ENCODE measurements around the gene PGR.

Gene PGR

DNA sequence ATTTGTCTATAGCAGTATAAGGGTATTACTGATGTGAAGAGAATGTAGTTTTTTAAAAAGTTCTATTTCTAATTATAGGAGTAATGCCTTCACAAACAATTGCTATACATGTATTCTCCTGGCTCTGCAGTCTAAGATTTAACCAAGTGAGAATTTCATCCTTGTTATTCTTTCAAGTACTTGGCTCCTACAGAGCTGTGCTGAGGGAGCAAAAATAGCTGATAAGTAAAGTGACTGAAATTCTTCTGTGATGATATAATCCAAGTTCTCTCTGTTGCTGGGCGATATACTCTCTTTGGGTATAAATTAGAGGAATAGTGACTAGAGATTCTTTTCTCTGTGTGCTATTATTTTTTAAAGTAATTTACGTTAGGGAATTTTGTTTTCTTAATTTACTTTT lies 68.0 kb downstream of the PGR start:
- Mint-ChIP-seq H3K27me3 (ENCODE audit: low read depth, poor library complexity) (no peaks in the 10 kb centered on the region), H3K4me1 (no peaks in the 10 kb centered on the region), H3K9me3 (no peaks in the 10 kb centered on the region), H3K4me3 (no peak overlapping the region), H3K36me3 (ENCODE audit: low read depth) (no peaks in the 10 kb centered on the region), H3K27ac (no peak overlapping the region)
- TF ChIP-seq, protein P1, sequence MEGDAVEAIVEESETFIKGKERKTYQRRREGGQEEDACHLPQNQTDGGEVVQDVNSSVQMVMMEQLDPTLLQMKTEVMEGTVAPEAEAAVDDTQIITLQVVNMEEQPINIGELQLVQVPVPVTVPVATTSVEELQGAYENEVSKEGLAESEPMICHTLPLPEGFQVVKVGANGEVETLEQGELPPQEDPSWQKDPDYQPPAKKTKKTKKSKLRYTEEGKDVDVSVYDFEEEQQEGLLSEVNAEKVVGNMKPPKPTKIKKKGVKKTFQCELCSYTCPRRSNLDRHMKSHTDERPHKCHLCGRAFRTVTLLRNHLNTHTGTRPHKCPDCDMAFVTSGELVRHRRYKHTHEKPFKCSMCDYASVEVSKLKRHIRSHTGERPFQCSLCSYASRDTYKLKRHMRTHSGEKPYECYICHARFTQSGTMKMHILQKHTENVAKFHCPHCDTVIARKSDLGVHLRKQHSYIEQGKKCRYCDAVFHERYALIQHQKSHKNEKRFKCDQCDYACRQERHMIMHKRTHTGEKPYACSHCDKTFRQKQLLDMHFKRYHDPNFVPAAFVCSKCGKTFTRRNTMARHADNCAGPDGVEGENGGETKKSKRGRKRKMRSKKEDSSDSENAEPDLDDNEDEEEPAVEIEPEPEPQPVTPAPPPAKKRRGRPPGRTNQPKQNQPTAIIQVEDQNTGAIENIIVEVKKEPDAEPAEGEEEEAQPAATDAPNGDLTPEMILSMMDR (IDR thresholded peaks at IDR 0.05) = no peak
- DNase-seq = no peak

DNA sequence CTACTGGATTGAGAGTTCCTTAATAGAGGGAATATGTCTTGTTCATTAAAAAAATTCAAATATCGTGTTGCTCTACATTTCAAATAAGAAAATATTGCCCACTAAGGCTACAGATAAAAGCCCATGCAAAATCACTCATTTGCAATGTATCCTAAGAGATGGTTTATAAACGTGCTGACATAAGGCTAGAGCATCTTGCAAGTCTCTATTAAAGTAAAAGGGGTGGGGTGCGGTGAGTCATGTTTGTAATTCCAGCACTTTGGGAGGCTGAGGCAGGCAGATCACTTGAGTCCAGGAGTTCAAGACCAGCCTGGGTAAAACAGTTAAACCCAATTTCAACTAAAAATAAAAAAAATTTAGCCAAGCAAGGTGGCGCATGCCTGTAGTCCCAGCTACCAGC lies 70.3 kb downstream of the PGR start:
- Mint-ChIP-seq H3K4me3 (no peak overlapping the region), H3K4me1 (no peaks in the 10 kb centered on the region), H3K9me3 (no peaks in the 10 kb centered on the region), H3K36me3 (ENCODE audit: low read depth) (no peaks in the 10 kb centered on the region), H3K27ac (no peak overlapping the region), H3K27me3 (ENCODE audit: low read depth, poor library complexity) (no peaks in the 10 kb centered on the region)
- TF ChIP-seq, protein P1 (IDR thresholded peaks at IDR 0.05) = no peak
- DNase-seq = no peak

DNA sequence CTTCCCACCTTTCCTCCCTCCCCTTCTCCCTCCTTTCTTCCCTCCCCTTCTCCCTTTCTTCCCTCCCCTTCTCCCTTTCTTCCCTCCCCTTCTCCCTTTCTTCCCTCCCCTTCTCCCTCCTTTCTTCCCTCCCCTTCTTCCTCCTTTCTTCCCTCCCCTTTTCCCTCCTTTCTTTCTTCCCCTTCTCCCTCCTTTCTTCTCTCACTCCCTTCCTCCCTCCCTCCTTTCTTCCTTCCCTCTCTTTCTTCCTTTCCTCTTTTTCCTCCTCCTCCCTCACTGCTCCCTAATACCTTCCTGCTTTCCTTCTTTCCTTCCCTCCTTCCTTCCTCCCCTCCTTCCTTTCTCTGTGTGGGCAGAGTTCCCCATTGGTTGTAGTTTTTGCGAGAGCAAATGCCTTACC lies 76.1 kb downstream of the PGR start:
- Mint-ChIP-seq H3K4me3 (no peak overlapping the region), H3K27me3 (ENCODE audit: low read depth, poor library complexity) (peaks cover 11% of the 10 kb centered on the region), H3K27ac (no peak overlapping the region), H3K9me3 (no peaks in the 10 kb centered on the region), H3K4me1 (no peaks in the 10 kb centered on the region), H3K36me3 (ENCODE audit: low read depth) (no peaks in the 10 kb centered on the region)
- TF ChIP-seq, protein P1 (IDR thresholded peaks at IDR 0.05) = no peak
- no peak for DNase-seq

DNA sequence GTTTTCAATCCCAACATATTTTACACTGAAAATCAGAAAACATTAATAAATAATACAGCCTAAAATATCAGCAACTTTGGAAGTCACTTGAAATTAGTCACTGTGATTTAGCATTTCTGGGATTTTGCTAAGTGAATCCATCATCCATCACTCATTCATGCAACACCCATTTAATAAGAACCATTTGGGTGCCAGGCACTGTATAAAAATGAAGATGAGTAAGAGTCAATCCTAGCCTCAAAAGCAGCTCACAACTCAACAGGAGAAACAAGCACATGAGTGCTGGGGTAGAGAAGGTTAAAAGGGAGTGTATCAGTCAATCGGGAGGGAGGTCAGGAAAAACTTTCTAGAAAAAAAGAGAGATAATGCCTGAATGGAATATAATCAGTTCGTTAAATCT lies 77.9 kb downstream of the PGR start:
- TF ChIP-seq, protein P1 (IDR thresholded peaks at IDR 0.05) = no peak
- H3K36me3 Mint-ChIP-seq (ENCODE audit: low read depth) = no peaks in the 10 kb centered on the region
- H3K4me3 Mint-ChIP-seq = no peak overlapping the region

DNA sequence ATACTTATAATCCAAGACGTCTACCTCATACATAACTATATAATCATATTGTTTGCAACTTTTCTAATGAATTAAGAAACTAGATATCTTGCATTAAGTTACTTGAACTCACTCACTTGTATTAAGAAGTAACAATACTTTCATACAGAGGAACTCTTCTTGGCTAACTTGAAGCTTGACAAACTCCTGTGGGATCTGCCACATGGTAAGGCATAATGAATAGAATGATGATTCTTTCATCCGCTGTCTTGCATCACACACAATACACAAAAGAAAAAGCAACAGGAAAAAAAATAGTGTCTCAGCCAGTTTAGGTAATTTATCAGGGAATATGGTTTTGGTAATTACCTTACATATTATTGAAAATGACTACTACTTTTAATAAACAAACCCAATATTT lies 79.8 kb downstream of the PGR start:
- H3K4me3 Mint-ChIP-seq = no peak overlapping the region
- TF ChIP-seq, protein P1 (IDR thresholded peaks at IDR 0.05) = no peak
- H3K27me3 Mint-ChIP-seq (ENCODE audit: low read depth, poor library complexity) = peaks cover 11% of the 10 kb centered on the region
- DNase-seq = no peak
- H3K36me3 Mint-ChIP-seq (ENCODE audit: low read depth) = no peaks in the 10 kb centered on the region
- H3K4me1 Mint-ChIP-seq = no peaks in the 10 kb centered on the region
- no peak overlapping the region for H3K27ac Mint-ChIP-seq
- H3K9me3 Mint-ChIP-seq = no peaks in the 10 kb centered on the region

More for the DNA sequence above, 77.9 kb downstream of the PGR start:
- Mint-ChIP-seq H3K27ac (no peak overlapping the region), H3K4me1 (no peaks in the 10 kb centered on the region), H3K9me3 (no peaks in the 10 kb centered on the region), H3K27me3 (ENCODE audit: low read depth, poor library complexity) (peaks cover 11% of the 10 kb centered on the region)
- DNase-seq = no peak

DNA sequence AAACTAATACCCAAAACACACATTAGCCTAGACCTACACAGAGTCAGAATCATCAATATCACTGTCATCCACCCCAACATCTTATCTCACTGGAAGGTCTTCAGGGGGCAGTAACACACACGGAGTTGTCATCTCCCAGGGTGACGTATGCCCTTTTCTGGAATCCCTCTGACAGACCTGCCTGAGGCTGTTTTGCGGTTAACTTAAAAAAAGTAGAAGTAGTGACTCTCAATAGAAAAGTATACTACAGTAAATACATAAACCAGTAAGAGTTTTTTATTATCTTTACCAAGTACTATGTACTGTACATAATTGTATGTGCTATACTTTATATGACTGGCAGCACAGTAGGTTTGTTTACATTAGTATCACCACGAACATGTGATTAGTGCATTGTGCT lies 80.5 kb downstream of the PGR start:
- Mint-ChIP-seq H3K4me1 (no peaks in the 10 kb centered on the region), H3K9me3 (no peaks in the 10 kb centered on the region), H3K4me3 (no peak overlapping the region), H3K27me3 (ENCODE audit: low read depth, poor library complexity) (peaks cover 13% of the 10 kb centered on the region), H3K36me3 (ENCODE audit: low read depth) (no peaks in the 10 kb centered on the region), H3K27ac (no peak overlapping the region)
- TF ChIP-seq, protein P1 (IDR thresholded peaks at IDR 0.05) = no peak
- no peak for DNase-seq
